ENCODE data around the gene RPL10L.

RPL10L gene

DNA sequence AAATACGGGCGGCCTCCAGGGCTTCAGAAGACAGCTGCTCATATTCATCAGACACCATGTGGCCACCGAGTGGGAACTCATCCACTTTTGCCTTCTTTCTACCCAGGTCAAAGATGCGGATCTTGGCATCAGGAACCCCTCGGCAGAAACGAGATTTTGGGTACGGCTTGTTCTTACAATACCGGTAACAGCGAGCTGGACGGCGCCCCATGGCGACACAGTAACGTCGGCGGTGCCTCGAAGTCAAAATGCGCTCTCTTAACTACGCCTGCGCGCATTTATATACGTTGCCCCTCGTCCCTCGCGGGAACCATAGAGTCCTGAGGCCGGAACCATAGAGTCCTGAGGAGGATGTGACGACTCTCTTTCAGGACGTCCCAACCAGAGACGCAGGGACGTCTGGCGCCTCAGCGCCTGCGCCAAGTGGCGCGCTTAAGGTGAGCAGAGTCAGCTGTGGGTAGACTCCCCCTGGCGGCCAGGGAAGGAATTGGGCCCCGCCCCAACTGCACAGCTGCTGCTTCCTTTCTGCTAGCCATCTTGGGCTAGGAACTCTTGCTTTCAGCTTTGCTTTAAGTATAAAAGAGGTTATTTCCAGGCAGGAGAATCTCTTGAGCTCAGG lies at the start of gene RPL10L:
TSS of gene RPL10L (minus strand) at position 256 of the 619 bp plus-strand sequence. CDS start at position 211, 45 bp downstream.
- no peak for DNase-seq (ENCODE audit: extremely low read depth in 1 of 2, low read depth in 1 of 2)

DNA sequence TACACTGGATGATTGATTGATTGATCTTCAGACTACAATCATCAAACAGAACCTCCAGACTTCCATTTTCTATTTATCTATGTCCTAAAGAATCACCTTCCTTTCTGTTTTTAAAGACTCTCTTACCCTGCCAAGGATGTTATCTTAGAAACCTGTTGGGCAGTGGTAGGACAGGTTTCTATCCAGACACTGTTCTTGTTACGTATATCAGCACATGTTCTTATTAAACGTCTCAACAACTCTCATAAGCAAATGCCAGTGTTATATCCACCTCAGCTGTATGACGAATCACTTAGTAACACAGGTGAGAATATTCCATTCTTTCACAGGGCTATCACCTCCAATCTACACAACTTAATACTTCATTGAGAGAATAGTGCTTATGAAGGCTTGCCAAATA lies 40.2 kb upstream of the RPL10L start:
- no peak for DNase-seq (ENCODE audit: extremely low read depth in 1 of 2, low read depth in 1 of 2)

GRCh38 chr14:46686652-46687051 lies 35.1 kb upstream of the RPL10L start:
- DNase-seq (ENCODE audit: extremely low read depth in 1 of 2, low read depth in 1 of 2): no peak

GRCh38 chr14:46672128-46672527 lies 20.5 kb upstream of the RPL10L start:
- no peak for DNase-seq (ENCODE audit: extremely low read depth in 1 of 2, low read depth in 1 of 2)

DNA sequence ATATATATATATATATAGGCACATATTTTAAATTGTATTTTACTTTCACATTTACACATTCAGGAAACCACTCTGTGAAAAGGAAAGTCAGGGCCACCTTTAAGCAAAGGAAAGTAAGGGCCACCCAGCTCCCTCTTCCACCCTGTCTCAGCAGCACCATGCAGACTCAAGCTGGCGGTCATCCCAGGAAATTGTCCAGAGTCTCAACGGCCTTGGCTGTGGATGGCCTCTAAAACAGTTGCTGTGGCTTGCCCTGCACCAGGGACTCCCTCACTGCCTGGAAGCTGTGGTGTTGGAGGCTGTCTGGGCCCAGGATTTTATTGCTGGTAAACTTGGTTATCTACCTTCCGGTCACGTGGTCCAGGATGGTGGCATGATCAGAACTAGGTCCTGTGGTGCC lies 11.8 kb upstream of the RPL10L start:
- no peak for DNase-seq (ENCODE audit: extremely low read depth in 1 of 2, low read depth in 1 of 2)

- no peak for DNase-seq (ENCODE audit: extremely low read depth in 1 of 2, low read depth in 1 of 2)
Observed at GRCh38 chr14:46661728-46662127, 10.1 kb upstream of the RPL10L start.

GRCh38 chr14:46653031-46653755 lies 1.6 kb upstream of the RPL10L start:
- no peak for DNase-seq (ENCODE audit: extremely low read depth in 1 of 2, low read depth in 1 of 2)

GRCh38 chr14:46646796-46647195 lies 4.8 kb downstream of the RPL10L start:
- DNase-seq (ENCODE audit: extremely low read depth in 1 of 2, low read depth in 1 of 2): no peak

DNA sequence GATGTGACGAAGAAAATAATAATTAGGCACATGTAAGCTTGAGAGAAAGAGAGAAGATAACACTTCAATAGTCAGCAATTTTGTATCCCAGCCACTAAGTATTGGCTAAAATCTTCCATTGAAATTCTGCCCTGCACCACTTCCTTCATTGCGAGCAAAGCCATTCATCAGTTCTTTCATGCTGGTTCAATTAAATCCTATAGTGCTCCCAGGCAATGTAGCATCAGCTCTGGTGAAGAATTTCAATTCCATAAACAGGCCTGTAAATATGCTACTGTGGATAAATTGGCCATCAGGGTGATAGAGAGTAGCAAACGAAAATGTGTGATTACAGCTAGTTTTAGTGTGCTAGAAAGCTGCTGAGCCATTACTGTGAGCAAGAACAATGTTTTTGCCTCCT lies 24.7 kb downstream of the RPL10L start:
- no peak for DNase-seq (ENCODE audit: extremely low read depth in 1 of 2, low read depth in 1 of 2)
